Hepatocyte (in vitro differentiated cells): Measurements from ENCODE around the gene ZMYND8. TPM values are rescaled to one million over a fixed set of nuclear protein-coding genes. Genes with fewer than 3 reads are reported as not detected.
A peak's percentile ranks its signal among the peaks of the same experiment; 100 is the strongest.

Experiments
- DNase-seq: peaks from one replicate; pipeline ENCODE4 v3.0.0-alpha.2; 2016; ENCODE audit warnings: low spot score
- H2AFZ ChIP-seq: fragments of 200-600 bp; sonication (generic); 2 replicates; pipeline ENCODE4 v1.6.0; 2016; ENCODE audit warnings: antibody characterized with exemption, mild to moderate bottlenecking
- H3K27ac ChIP-seq: fragments of 200-600 bp; sonication (generic); 2 replicates; pipeline ENCODE4 v1.5.1; 2016; ENCODE audit warnings: mild to moderate bottlenecking
- H3K27me3 ChIP-seq: fragments of 200-600 bp; sonication (generic); 2 replicates; pipeline ENCODE4 v1.6.1; 2016
- H3K36me3 ChIP-seq: fragments of 200-600 bp; sonication (generic); replicated peaks from 2 replicates; pipeline ENCODE4 v1.5.1; 2016; ENCODE audit warnings: low read depth; ENCODE audit not compliant: insufficient read depth
- H3K4me1 ChIP-seq: fragments of 200-600 bp; sonication (generic); 2 replicates; pipeline ENCODE4 v1.5.1; 2016; ENCODE audit warnings: mild to moderate bottlenecking, moderate library complexity; ENCODE audit not compliant: insufficient read depth
- H3K4me2 ChIP-seq: fragments of 200-600 bp; sonication (generic); 2 replicates; pipeline ENCODE4 v1.6.0; 2016
- H3K4me3 ChIP-seq: fragments of 200-600 bp; sonication (generic); 2 replicates; pipeline ENCODE4 v1.5.1; 2016; ENCODE audit warnings: mild to moderate bottlenecking
- H3K79me2 ChIP-seq: fragments of 200-600 bp; sonication (generic); 2 replicates; pipeline ENCODE4 v1.6.0; 2017; ENCODE audit warnings: mild to moderate bottlenecking
- H3K9me2 ChIP-seq: fragments of 200-600 bp; sonication (generic); replicated peaks from 2 replicates; pipeline ENCODE4 v1.6.0; 2017; ENCODE audit warnings: mild to moderate bottlenecking; ENCODE audit not compliant: insufficient read depth
- H3K9me3 ChIP-seq: fragments of 200-600 bp; sonication (generic); 2 replicates; pipeline ENCODE4 v1.5.1; 2016; ENCODE audit warnings: low read depth, mild to moderate bottlenecking
- H4K20me1 ChIP-seq: fragments of 200-600 bp; sonication (generic); 2 replicates; pipeline ENCODE4 v1.6.0; 2016; ENCODE audit warnings: mild to moderate bottlenecking; ENCODE audit not compliant: insufficient read depth, poor library complexity, severe bottlenecking
- EZH2 ChIP-seq: fragments of 200-600 bp; sonication (generic); IDR thresholded peaks from 2 replicates; pipeline ENCODE4 v1.6.1; 2016; ENCODE audit warnings: antibody characterized with exemption, mild to moderate bottlenecking, borderline replicate concordance
- EZH2phosphoT487 ChIP-seq: fragments of 200-600 bp; sonication (generic); IDR thresholded peaks from one replicate; pipeline ENCODE4 v1.6.1; 2018; ENCODE audit warnings: antibody characterized with exemption, mild to moderate bottlenecking, low read depth, moderate library complexity; ENCODE audit not compliant: unreplicated experiment, severe bottlenecking
- WGBS: methylation state at CpG from one replicate; pipeline ENCODE4 v1.1.6; 2016; ENCODE audit warnings: low lambda C conversion rate; ENCODE audit errors: missing lambda C conversion rate; 5-methylcytosine and 5-hydroxymethylcytosine counted together
- polyA plus RNA-seq: library from polyadenylated mRNA; unstranded; fragments of >200 nt; fragmentation: Nextera tagmentation; extraction: Ambion mirVana; gene quantifications from 2 replicates; pipeline ENCODE4 v1.2.1, GENCODE V29; 2016
- total RNA-seq: library from RNA; depleted of rRNA; stranded (reverse); fragments of >200 nt; gene quantifications from 2 replicates; pipeline ENCODE4 v1.2.3, GENCODE V29; 2014
- TF ChIP-seq, protein P1 (sequence below): fragments of 200-600 bp; sonication (generic); IDR thresholded peaks from 2 replicates; pipeline ENCODE4 v1.5.1; 2016; ENCODE audit warnings: antibody characterized with exemption, mild to moderate bottlenecking; ENCODE audit not compliant: poor library complexity

The ZMYND8 gene
- total and polyA plus RNA-seq, 2 experiments from 2014 or later: 30.3 to 34.3 TPM

DNA sequence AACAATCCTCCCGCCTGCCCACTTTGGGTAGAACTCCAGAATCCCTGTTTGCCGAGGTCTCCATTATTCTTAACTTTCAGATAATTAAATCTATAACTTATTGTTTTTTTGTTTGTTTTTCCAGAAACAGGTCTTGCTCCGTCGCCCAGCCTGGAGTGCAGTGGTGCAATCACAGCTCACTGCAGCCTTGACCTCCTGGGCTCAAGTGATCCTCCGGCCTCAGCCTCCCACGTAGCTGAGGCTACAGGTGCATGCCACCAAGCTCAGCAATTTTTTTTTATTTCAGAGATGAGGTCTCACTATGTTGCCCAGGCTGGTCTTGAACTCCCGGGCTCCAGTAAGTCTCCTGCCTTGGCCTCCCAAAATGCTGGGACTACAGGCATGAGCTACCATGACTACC, 28.8 kb downstream of the ZMYND8 start:
- Histone ChIP-seq H3K9me3 (no peaks in the 10 kb centered on the region), H3K27ac (peak overlapping the region; percentile 76), H3K27me3 (no peaks in the 10 kb centered on the region), H3K9me2 (no peaks in the 10 kb centered on the region), H3K4me1 (peaks cover 30% of the 10 kb centered on the region), H3K4me3 (no peak overlapping the region), H2AFZ (no peak overlapping the region), H3K4me2 (no peak overlapping the region), H4K20me1 (peaks cover 3% of the 10 kb centered on the region), H3K36me3 (no peaks in the 10 kb centered on the region), H3K79me2 (peaks cover 99% of the 10 kb centered on the region)
- TF ChIP-seq, protein P1, sequence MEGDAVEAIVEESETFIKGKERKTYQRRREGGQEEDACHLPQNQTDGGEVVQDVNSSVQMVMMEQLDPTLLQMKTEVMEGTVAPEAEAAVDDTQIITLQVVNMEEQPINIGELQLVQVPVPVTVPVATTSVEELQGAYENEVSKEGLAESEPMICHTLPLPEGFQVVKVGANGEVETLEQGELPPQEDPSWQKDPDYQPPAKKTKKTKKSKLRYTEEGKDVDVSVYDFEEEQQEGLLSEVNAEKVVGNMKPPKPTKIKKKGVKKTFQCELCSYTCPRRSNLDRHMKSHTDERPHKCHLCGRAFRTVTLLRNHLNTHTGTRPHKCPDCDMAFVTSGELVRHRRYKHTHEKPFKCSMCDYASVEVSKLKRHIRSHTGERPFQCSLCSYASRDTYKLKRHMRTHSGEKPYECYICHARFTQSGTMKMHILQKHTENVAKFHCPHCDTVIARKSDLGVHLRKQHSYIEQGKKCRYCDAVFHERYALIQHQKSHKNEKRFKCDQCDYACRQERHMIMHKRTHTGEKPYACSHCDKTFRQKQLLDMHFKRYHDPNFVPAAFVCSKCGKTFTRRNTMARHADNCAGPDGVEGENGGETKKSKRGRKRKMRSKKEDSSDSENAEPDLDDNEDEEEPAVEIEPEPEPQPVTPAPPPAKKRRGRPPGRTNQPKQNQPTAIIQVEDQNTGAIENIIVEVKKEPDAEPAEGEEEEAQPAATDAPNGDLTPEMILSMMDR: no peak
- TF ChIP-seq EZH2phosphoT487 (no peak), EZH2 (no peak)
- no peak for DNase-seq
- 97% methylated on average over 7 of the region's 7 CpGs for WGBS

DNA sequence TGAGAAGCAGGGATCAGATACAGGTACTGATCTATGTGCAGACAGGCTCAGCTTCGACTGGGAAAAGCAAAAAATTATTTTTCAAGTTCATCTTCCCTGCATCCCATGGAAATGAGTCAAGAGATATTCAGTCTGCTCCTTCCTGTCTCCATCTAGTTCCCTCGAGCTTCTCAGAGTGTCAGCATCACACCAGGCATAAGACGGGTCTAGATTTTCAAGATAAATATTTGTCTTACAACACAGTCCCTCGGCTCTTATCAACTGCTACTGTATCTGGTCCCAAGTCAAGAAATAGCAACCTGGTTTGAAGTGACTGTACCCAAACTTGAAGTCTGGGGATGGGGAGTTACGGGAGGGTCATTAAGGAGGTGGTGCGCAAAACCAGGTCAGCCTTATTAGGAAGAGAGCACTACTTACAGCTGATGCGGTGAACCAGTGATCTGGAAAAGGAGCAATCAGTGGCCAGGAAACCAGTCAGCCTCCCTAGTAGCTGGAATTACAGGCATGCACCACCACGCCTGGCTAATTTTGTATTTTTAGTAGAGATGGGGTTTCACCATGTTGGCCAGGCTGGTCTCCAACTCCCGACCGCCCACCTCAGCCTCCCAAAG, 29.7 kb downstream of the ZMYND8 start:
- Histone ChIP-seq H3K36me3 (no peaks in the 10 kb centered on the region), H3K4me1 (peaks cover 26% of the 10 kb centered on the region), H3K4me2 (no peak overlapping the region), H3K27ac (peak overlapping the region; percentile 55), H3K9me3 (no peaks in the 10 kb centered on the region), H3K4me3 (no peak overlapping the region), H3K27me3 (no peaks in the 10 kb centered on the region), H3K9me2 (no peaks in the 10 kb centered on the region), H3K79me2 (peaks cover 99% of the 10 kb centered on the region), H2AFZ (no peak overlapping the region), H4K20me1 (peaks cover 3% of the 10 kb centered on the region)
- WGBS: 69% methylated on average over 10 of the region's 10 CpGs
- no peak for DNase-seq
- TF ChIP-seq EZH2 (no peak), EZH2phosphoT487 (no peak)
- TF ChIP-seq, protein P1: no peak

DNA sequence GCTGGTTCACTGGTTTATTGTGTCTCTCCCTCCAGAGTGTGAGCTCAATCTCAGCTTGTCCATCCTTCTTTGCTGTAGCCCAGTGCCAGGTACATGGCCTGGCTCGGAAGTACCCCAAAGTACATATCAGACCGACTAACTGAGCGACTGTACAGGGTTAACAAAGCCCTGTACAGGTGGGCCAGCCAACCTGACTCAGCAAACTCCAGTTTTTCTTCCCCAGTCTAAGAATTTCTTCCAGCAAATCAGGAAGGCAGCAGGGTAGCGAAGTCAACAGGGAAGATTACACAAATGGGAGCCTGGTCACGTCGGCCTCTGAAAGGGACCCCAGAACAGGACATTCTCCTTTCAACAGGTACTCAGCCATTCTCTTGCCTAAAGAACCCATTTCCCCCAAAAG, 31.3 kb downstream of the ZMYND8 start:
- Histone ChIP-seq H3K27me3 (no peaks in the 10 kb centered on the region), H2AFZ (no peak overlapping the region), H3K79me2 (peaks cover 99% of the 10 kb centered on the region), H3K9me2 (no peaks in the 10 kb centered on the region), H3K36me3 (no peaks in the 10 kb centered on the region), H3K9me3 (no peaks in the 10 kb centered on the region), H3K4me1 (peaks cover 31% of the 10 kb centered on the region), H3K27ac (peak overlapping the region; percentile 0), H3K4me3 (no peak overlapping the region), H3K4me2 (no peak overlapping the region), H4K20me1 (peaks cover 3% of the 10 kb centered on the region)
- 92% methylated on average over 6 of the region's 6 CpGs for WGBS
- no peak for DNase-seq
- no peak for TF ChIP-seq EZH2phosphoT487
- TF ChIP-seq EZH2: no peak
- TF ChIP-seq, protein P1: no peak
